Retinal pigment epithelial cell (primary cell): ENCODE results near the gene RBPJ.
A peak's percentile ranks its signal among the peaks of the same experiment; 100 is the strongest.

Experiments
- DNase-seq: peaks from one replicate; pipeline ENCODE4 v3.0.0-alpha.2; 2010; ENCODE audit warnings: low read depth
- H3K4me3 ChIP-seq: 2 replicates; pipeline ENCODE4 v1.5.1; 2011; ENCODE audit warnings: mild to moderate bottlenecking, low read length, control low read depth, moderate library complexity
- CTCF ChIP-seq: conservative IDR thresholded peaks from 2 replicates; pipeline ENCODE4 v1.5.1; 2011; ENCODE audit warnings: low read depth, low read length, control low read depth, inconsistent platforms

RBPJ gene

DNA sequence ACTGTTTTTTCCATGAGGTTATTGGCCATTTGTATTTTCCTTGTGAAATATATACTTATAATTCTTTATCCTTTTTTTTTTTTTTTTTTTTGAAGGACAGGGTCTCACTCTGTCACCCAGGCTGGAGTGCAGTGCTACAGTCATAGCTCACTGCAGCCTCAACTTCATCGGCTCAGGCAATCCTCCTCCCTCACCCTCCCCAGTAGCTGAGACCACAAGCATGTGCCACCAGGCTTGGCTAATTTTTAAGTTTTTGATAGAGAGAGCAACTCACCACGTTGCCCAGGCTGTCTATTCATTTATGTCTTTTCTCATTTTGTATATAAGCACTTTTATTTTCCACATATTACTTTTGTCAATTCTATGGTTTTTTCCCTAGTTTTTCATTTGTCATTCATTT lies 16.8 kb downstream of the RBPJ start:
- TF ChIP-seq CTCF = no peak

GRCh38 chr4:26342328-26343037 lies 21.7 kb downstream of the RBPJ start:
- no peak for TF ChIP-seq CTCF
- H3K4me3 ChIP-seq = no peak overlapping the region
- DNase-seq = peak; percentile 69

More for the DNA sequence above, 16.8 kb downstream of the RBPJ start:
- no peak for DNase-seq
- no peak overlapping the region for H3K4me3 ChIP-seq

GRCh38 chr4:26343038-26343398 lies 22.2 kb downstream of the RBPJ start:
- no peak for TF ChIP-seq CTCF
- H3K4me3 ChIP-seq = no peak overlapping the region
- no peak for DNase-seq

DNA sequence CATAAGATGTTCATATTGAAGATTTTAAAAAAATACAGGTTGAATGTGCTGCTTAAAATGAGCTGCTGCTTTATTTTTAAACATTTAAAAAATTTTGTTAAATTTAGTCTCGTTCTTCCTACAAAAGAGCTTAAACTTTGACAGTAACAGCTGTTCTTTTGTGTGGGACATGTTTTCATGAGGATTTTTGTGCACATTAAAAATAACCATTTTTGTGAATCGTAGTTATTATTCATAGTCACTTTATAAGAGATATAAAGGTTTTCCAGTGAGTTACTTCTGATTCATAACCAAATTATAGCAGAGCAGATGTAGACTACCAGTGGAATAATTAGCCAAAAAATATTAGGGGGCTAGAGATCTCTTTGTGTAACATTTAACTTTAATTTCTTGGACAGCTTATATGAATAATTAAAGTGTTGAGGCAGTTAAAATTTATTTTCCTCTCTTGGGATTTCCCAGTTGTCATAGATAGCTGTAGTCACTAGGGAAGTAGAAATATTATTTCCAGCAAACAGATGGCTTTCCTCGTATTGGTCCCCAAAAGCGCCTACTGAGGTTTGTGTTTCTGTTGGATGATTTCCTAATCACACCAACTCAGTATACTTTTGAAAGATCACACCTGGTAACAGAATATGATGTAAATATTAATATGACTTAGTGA lies 24.2 kb downstream of the RBPJ start:
- no peak for TF ChIP-seq CTCF
- no peak overlapping the region for H3K4me3 ChIP-seq
- no peak for DNase-seq

- DNase-seq = no peak
- no peak overlapping the region for H3K4me3 ChIP-seq
These were observed 24.7 kb downstream of the RBPJ start for GRCh38 chr4:26345565-26345938.

DNA sequence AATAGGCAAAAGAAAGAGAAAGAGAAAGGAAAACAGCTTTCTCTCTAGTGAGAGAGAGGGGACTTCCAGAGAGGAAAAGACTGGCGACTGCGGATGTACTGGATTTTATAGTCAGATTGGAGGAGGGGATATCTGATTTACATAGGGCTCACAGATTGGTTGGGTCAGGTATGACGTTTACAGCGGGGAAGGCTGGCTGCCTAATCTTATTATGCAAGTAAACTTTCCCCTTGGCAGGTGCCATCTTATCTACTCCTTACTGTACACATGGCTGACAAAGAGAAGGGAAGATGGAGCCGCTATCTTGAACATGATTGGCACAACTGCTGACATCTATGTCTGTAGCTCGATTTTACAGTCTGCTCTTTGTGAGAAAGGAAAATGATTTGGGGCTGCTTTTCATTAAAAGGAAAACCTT lies 25.4 kb downstream of the RBPJ start:
- H3K4me3 ChIP-seq = no peak overlapping the region
- TF ChIP-seq CTCF = no peak
- no peak for DNase-seq

More at GRCh38 chr4:26345565-26345938, 24.7 kb downstream of the RBPJ start:
- no peak for TF ChIP-seq CTCF

DNA sequence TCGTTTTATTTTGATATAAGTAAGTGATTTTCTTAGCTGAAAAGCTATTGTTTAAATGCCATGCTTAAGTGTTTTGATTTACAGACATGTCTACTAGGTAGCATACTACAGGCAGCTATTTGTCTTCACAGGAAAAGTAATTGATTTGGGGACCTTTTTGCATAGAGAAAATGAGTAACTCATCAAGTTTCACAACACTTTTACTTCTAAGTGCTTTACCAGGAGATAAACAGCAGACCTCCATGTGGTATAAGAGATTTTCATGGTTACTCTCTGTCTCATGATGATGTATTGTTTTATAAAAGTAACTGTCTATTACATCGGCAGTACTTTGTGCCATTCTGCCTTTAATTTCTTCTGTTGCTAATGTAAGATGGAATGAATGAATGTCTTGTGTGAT lies 28.7 kb downstream of the RBPJ start:
- no peak for TF ChIP-seq CTCF
- no peak for DNase-seq
- H3K4me3 ChIP-seq = no peak overlapping the region
